WI38 (cell line): ENCODE measurements around the gene GNL1.

Experiments
- H3K4me3 ChIP-seq: 2 replicates; pipeline ENCODE4 v1.5.1; 2011; ENCODE audit warnings: low read depth, mild to moderate bottlenecking, control low read depth, low read length
- CTCF ChIP-seq: IDR thresholded peaks from 2 replicates; pipeline ENCODE4 v1.5.1; 2012; ENCODE audit warnings: low read depth, mild to moderate bottlenecking, control low read depth, low read length

The GNL1 gene

GRCh38 chr6:30556066-30556905, at the start of gene GNL1:
GNL1 (minus strand) TSS chr6:30556489; CDS start chr6:30556203, 286 bp downstream.
- H3K4me3 ChIP-seq = peak within 1 kb of the TSS; percentile 98
- no peak for TF ChIP-seq CTCF

GRCh38 chr6:30603961-30604360, 47.7 kb upstream of the GNL1 start:
- H3K4me3 ChIP-seq = no peak overlapping the region
- no peak for TF ChIP-seq CTCF

- TF ChIP-seq CTCF = no peak
- H3K4me3 ChIP-seq = no peak overlapping the region
Measured at GRCh38 chr6:30601815-30602641, 45.7 kb upstream of the GNL1 start.

- TF ChIP-seq CTCF = no peak
- H3K4me3 ChIP-seq = no peak overlapping the region
Measured at GRCh38 chr6:30601436-30601814, 45.1 kb upstream of the GNL1 start.

GRCh38 chr6:30600451-30600961, 44.2 kb upstream of the GNL1 start:
- no peak for TF ChIP-seq CTCF
- H3K4me3 ChIP-seq = no peak overlapping the region

- no peak for TF ChIP-seq CTCF
Measured at GRCh38 chr6:30599625-30600324, 43.5 kb upstream of the GNL1 start.

More at GRCh38 chr6:30599625-30600324, 43.5 kb upstream of the GNL1 start:
- no peak overlapping the region for H3K4me3 ChIP-seq
